ENCODE results near the gene ACYP2.

DNA sequence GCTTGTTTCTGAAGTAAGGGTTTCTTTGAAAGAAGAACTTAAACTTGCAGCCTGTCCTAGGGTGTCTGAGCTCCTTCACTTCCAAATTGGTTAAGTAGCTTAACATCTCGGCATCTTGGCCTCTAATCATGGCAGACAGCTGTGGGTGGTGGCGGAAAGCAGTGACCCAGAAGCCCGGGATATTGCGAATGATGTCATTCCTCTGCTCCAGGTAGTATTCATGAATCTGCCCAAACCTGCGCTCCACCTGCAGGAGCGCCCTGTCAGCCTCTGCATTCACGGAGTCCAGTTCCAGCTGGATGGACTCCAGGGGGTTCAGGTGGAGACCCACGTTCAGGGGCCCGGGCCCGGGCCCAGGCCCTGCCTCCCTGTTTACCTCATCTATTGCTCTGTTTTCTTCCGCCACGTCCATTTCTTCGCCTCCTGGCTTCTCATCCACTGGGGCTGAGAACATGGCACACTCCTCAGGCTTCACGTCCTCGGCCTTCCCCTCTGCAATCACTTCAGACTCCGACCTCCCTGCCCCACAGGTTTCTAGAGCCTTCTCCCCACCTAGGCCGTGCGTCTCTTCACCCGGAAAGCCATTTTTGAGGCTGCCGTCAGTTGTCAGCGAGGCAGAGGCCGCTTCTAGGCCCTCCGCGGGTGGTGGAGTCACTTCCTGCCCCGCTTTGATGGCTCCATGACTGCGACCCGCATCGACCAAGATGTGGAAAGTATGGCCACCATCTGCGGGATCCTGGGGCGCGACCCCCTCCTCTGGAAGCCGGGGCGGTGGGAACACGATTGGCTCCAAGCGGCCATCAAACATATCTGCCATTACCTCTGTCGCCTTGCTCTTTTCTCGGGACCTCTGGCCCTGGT is 140.0 kb downstream of the ACYP2 start:
- TF ChIP-seq POLR2A (IDR thresholded peaks at IDR 0.05) = no peak
- TF ChIP-seq, protein P1, sequence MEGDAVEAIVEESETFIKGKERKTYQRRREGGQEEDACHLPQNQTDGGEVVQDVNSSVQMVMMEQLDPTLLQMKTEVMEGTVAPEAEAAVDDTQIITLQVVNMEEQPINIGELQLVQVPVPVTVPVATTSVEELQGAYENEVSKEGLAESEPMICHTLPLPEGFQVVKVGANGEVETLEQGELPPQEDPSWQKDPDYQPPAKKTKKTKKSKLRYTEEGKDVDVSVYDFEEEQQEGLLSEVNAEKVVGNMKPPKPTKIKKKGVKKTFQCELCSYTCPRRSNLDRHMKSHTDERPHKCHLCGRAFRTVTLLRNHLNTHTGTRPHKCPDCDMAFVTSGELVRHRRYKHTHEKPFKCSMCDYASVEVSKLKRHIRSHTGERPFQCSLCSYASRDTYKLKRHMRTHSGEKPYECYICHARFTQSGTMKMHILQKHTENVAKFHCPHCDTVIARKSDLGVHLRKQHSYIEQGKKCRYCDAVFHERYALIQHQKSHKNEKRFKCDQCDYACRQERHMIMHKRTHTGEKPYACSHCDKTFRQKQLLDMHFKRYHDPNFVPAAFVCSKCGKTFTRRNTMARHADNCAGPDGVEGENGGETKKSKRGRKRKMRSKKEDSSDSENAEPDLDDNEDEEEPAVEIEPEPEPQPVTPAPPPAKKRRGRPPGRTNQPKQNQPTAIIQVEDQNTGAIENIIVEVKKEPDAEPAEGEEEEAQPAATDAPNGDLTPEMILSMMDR (IDR thresholded peaks at IDR 0.05) = no peak
